ENCODE measurements around the gene HIPK3. TPM values are rescaled to one million over a fixed set of nuclear protein-coding genes. Genes with fewer than 3 reads are reported as not detected.
A peak's percentile ranks its signal among the peaks of the same experiment; 100 is the strongest.

The HIPK3 gene
- total RNA-seq, 5 donors from 2014 or later (not counting 1 experiment from before 2014, with no cell fraction given) = 47.2 to 70.2 (median 65.0) TPM

DNA sequence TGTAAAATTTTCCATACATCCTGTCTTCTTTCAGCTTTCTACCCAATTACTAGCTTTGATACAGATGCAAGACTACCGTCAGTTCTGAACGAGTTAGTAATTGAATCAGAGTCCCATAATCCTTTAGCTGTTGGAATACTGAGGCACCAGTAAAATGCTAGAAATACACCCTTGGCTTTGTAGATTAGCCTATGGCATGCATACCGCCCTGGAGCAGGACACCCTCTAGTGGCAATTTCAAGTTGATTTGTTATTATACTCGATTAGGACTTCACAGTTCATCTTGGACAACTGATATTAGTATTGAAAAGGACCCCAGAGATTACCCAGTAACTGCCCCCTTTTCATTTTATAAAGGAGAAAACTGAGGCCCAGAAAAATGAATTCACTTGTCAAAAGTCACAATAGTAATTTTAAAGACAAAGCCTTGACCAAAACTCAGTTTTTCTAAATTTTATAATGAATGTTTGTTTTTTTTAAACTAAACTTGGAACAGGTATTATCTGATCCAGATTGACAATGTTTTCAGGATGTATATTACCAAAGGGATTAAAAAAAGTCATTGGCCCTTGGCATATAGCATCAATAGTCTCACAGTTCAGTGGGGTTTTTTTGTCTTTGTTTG lies 72.6 kb downstream of the HIPK3 start:
- Histone ChIP-seq H3K27ac (ENCODE audit: low read length) (no peak overlapping the region), H3K4me3 (ENCODE audit: control insufficient read depth in 1 of 2, extremely low read depth in 1 of 2, low read length in 1 of 2) (no peak overlapping the region), H3K36me3 (ENCODE audit: control insufficient read depth in 2 of 2, extremely low read depth in 1 of 2, insufficient read depth in 1 of 2, low read length in 1 of 2) (no peaks in the 10 kb centered on the region), H3K27me3 (replicated peaks in 1 of 2; ENCODE audit: control insufficient read depth in 2 of 2, extremely low read depth in 1 of 2, insufficient read depth in 2 of 2, low read length in 1 of 2) (no peaks in the 10 kb centered on the region), H3K9me3 (no peaks in the 10 kb centered on the region), H3K4me1 (ENCODE audit: control insufficient read depth in 1 of 2, extremely low read depth in 1 of 2, insufficient read depth in 2 of 2, low read length in 2 of 2) (no peaks in the 10 kb centered on the region)
- WGBS (ENCODE audit: insufficient coverage) = 60% methylated on average over 4 of the region's 4 CpGs
- H3K4me3 Mint-ChIP-seq = no peak overlapping the region
- DNase-seq (peak in 30 of 35 experiments; percentile 11 to 72 (median 29)), ATAC-seq (replicated peaks in 1 of 4) (peak in 3 of 4 experiments; percentile 64 to 71 (median 70))
- H3K27me3 Mint-ChIP-seq = no peaks in the 10 kb centered on the region
- H3K9me3 Mint-ChIP-seq = no peaks in the 10 kb centered on the region
- ChIA-PET CTCF (interaction anchor here (0.6 to 1.7 kb wide), 14 partner anchors 9 to 413 kb away, joined by 3 to 14 read pairs (median 3); no protein-coding TSS in a partner anchor), POLR2A (interaction anchor here in 1 of 2 donors (0.7 kb wide), 1 partner anchor 399 kb away, joined by 5 read pairs; no protein-coding TSS in a partner anchor)
- peaks cover 32 to 36% (median 34%) of the 10 kb centered on the region in 3 donors for H3K4me1 Mint-ChIP-seq
- no peak overlapping the region for H3K27ac Mint-ChIP-seq
- peaks cover 12% of the 10 kb centered on the region for H3K36me3 Mint-ChIP-seq

DNA sequence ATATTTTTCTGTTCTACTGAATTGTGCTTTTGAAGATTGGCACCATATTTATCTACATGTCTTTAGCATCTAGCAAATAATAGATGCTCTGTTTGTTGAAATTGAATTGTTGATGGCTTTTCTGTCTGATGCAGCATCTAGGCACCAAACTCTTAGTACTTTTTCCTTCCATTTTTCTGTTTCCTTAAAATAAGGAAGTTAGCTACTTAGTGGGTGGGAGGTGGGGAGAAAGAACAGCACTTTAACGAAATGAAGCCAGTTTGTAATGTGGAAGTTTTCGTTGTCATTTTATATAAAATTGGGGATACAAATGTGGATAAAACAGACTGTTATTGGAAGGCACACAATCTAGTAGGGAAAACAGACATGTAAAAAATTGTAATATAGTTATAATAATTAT lies 76.6 kb downstream of the HIPK3 start:
- no peak overlapping the region for H3K4me3 ChIP-seq (ENCODE audit: control insufficient read depth in 1 of 2, extremely low read depth in 1 of 2, low read length in 1 of 2)
- no peak overlapping the region for H3K27ac ChIP-seq (ENCODE audit: low read length)
- H3K36me3 ChIP-seq (ENCODE audit: control insufficient read depth in 2 of 2, extremely low read depth in 1 of 2, insufficient read depth in 1 of 2, low read length in 1 of 2) = peaks cover 0 to 6% of the 10 kb centered on the region in 2 donors
- H3K4me1 Mint-ChIP-seq = peaks cover 5 to 12% (median 12%) of the 10 kb centered on the region in 3 donors
- WGBS (ENCODE audit: insufficient coverage) = 74% methylated on average over 2 of the region's 2 CpGs
- H3K9me3 Mint-ChIP-seq = no peaks in the 10 kb centered on the region
- H3K9me3 ChIP-seq = no peaks in the 10 kb centered on the region
- ChIA-PET POLR2A (interaction anchor here in 1 of 2 donors (0.6 kb wide), 1 partner anchor 125 kb away, joined by 4 read pairs; no protein-coding TSS in a partner anchor), CTCF (interaction anchor here in 1 of 2 donors (0.8 kb wide), 1 partner anchor 37 kb away, joined by 3 read pairs; no protein-coding TSS in a partner anchor)
- H3K27me3 ChIP-seq (replicated peaks in 1 of 2; ENCODE audit: control insufficient read depth in 2 of 2, extremely low read depth in 1 of 2, insufficient read depth in 2 of 2, low read length in 1 of 2) = no peaks in the 10 kb centered on the region
- no peak overlapping the region for H3K4me3 Mint-ChIP-seq
- ATAC-seq (replicated peaks in 1 of 4) = no peak
- no peaks in the 10 kb centered on the region for H3K27me3 Mint-ChIP-seq
- H3K27ac Mint-ChIP-seq = no peak overlapping the region
- peaks cover 12% of the 10 kb centered on the region for H3K36me3 Mint-ChIP-seq
- no peaks in the 10 kb centered on the region for H3K4me1 ChIP-seq (ENCODE audit: control insufficient read depth in 1 of 2, extremely low read depth in 1 of 2, insufficient read depth in 2 of 2, low read length in 2 of 2)
- no peak for DNase-seq

DNA sequence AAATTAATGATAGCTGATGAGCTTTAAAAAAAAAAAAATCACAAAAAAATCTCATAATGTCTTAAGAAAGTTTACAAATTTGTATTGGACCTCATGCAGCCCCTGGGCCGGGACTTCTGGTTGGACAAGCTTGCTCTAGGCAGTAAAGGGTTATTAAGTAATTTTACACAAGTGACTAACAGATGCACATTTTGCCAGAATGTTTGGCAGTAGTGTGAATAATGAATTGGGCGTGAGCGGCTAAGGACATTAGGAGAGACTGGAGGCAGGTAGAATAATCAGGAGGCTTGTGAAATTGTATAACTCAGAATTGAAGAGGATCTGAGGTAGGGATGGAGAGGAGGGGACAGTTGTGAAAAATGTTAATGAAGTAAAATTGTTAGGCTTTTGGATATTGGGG lies 77.4 kb downstream of the HIPK3 start:
- peaks cover 2 to 13% (median 10%) of the 10 kb centered on the region in 3 donors for H3K4me1 Mint-ChIP-seq
- DNase-seq (no peak), ATAC-seq (replicated peaks in 1 of 4) (no peak)
- ChIA-PET POLR2A (no interaction called here), CTCF (interaction anchor here in 1 of 2 donors (0.8 kb wide), 1 partner anchor 38 kb away, joined by 3 read pairs; no protein-coding TSS in a partner anchor)
- Histone ChIP-seq H3K27ac (ENCODE audit: low read length) (no peak overlapping the region), H3K4me1 (ENCODE audit: control insufficient read depth in 1 of 2, extremely low read depth in 1 of 2, insufficient read depth in 2 of 2, low read length in 2 of 2) (no peaks in the 10 kb centered on the region), H3K4me3 (ENCODE audit: control insufficient read depth in 1 of 2, extremely low read depth in 1 of 2, low read length in 1 of 2) (no peak overlapping the region), H3K36me3 (ENCODE audit: control insufficient read depth in 2 of 2, extremely low read depth in 1 of 2, insufficient read depth in 1 of 2, low read length in 1 of 2) (peaks cover 0 to 11% of the 10 kb centered on the region in 2 donors), H3K9me3 (no peaks in the 10 kb centered on the region), H3K27me3 (replicated peaks in 1 of 2; ENCODE audit: control insufficient read depth in 2 of 2, extremely low read depth in 1 of 2, insufficient read depth in 2 of 2, low read length in 1 of 2) (no peaks in the 10 kb centered on the region)
- H3K27ac Mint-ChIP-seq = no peak overlapping the region
- no peak overlapping the region for H3K4me3 Mint-ChIP-seq
- WGBS (ENCODE audit: insufficient coverage) = 100% methylated on average over 2 of the region's 3 CpGs
- H3K36me3 Mint-ChIP-seq = peaks cover 17% of the 10 kb centered on the region
- no peaks in the 10 kb centered on the region for H3K27me3 Mint-ChIP-seq
- no peaks in the 10 kb centered on the region for H3K9me3 Mint-ChIP-seq

DNA sequence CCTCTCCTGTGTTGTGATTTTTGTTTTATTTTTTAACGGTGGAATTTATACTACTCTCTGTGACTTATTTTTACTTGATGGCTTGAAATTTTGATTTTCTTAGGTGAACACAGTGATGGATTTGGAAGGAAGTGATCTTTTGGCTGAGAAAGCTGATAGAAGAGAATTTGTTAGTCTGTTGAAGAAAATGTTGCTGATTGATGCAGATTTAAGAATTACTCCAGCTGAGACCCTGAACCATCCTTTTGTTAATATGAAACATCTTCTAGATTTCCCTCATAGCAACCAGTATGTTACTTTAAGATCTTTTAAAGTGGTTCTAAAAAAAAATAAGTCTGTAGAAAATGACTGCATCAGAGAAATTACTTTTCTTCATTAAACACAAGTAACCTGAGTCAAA lies 82.1 kb downstream of the HIPK3 start:
- no peak overlapping the region for H3K4me3 Mint-ChIP-seq
- H3K27me3 ChIP-seq (replicated peaks in 1 of 2; ENCODE audit: control insufficient read depth in 2 of 2, extremely low read depth in 1 of 2, insufficient read depth in 2 of 2, low read length in 1 of 2) = no peaks in the 10 kb centered on the region
- no peak overlapping the region for H3K27ac ChIP-seq (ENCODE audit: low read length)
- ChIA-PET CTCF (no interaction called here), POLR2A (no interaction called here)
- H3K4me3 ChIP-seq (ENCODE audit: control insufficient read depth in 1 of 2, extremely low read depth in 1 of 2, low read length in 1 of 2) = no peak overlapping the region
- H3K27me3 Mint-ChIP-seq = no peaks in the 10 kb centered on the region
- DNase-seq (no peak), ATAC-seq (replicated peaks in 1 of 4) (no peak)
- no peaks in the 10 kb centered on the region for H3K9me3 ChIP-seq
- peaks cover 0 to 43% of the 10 kb centered on the region in 2 donors for H3K36me3 ChIP-seq (ENCODE audit: control insufficient read depth in 2 of 2, extremely low read depth in 1 of 2, insufficient read depth in 1 of 2, low read length in 1 of 2)
- WGBS (ENCODE audit: insufficient coverage) = no CpG with 5 or more reads among the region's 1 CpG
- no peaks in the 10 kb centered on the region for H3K4me1 ChIP-seq (ENCODE audit: control insufficient read depth in 1 of 2, extremely low read depth in 1 of 2, insufficient read depth in 2 of 2, low read length in 2 of 2)
- H3K4me1 Mint-ChIP-seq = peaks cover 0 to 3% (median 0%) of the 10 kb centered on the region in 3 donors
- H3K27ac Mint-ChIP-seq = peak overlapping the region in 1 of 2 donors; percentile 11
- H3K9me3 Mint-ChIP-seq = no peaks in the 10 kb centered on the region
- peaks cover 27% of the 10 kb centered on the region for H3K36me3 Mint-ChIP-seq

DNA sequence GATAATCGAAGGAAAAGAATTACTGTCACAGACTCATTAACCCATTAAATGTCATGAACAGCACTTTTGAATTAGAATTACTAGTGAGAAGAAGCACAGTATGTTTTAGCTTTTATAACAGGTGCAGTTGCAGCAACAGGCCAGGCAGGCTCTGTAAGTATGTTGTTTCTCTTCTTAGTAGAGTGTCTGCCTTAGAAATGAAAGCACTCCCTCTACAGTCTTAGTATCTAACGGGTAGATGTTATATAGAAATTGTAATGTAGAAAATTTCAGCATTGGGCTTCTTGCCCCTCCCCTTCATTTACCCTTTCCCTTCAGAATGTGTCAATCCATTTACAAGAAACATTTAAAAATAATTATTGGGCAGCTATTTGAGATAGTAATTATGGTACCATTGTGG lies 87.4 kb downstream of the HIPK3 start:
- no peak overlapping the region for H3K27ac ChIP-seq (ENCODE audit: low read length)
- no peaks in the 10 kb centered on the region for H3K27me3 Mint-ChIP-seq
- no peaks in the 10 kb centered on the region for H3K4me1 ChIP-seq (ENCODE audit: control insufficient read depth in 1 of 2, extremely low read depth in 1 of 2, insufficient read depth in 2 of 2, low read length in 2 of 2)
- no peaks in the 10 kb centered on the region for H3K9me3 Mint-ChIP-seq
- DNase-seq (no peak), ATAC-seq (replicated peaks in 1 of 4) (no peak)
- no CpG with 5 or more reads among the region's 2 CpGs for WGBS (ENCODE audit: insufficient coverage)
- H3K4me3 Mint-ChIP-seq = no peak overlapping the region
- H3K36me3 ChIP-seq (ENCODE audit: control insufficient read depth in 2 of 2, extremely low read depth in 1 of 2, insufficient read depth in 1 of 2, low read length in 1 of 2) = peaks cover 0 to 61% of the 10 kb centered on the region in 2 donors
- no peaks in the 10 kb centered on the region for H3K9me3 ChIP-seq
- no peaks in the 10 kb centered on the region for H3K4me1 Mint-ChIP-seq
- H3K36me3 Mint-ChIP-seq = peaks cover 33% of the 10 kb centered on the region
- H3K27me3 ChIP-seq (replicated peaks in 1 of 2; ENCODE audit: control insufficient read depth in 2 of 2, extremely low read depth in 1 of 2, insufficient read depth in 2 of 2, low read length in 1 of 2) = no peaks in the 10 kb centered on the region
- no peak overlapping the region for H3K4me3 ChIP-seq (ENCODE audit: control insufficient read depth in 1 of 2, extremely low read depth in 1 of 2, low read length in 1 of 2)
- ChIA-PET POLR2A (interaction anchor here in 1 of 2 donors (0.5 kb wide), 1 partner anchor 1927 kb away, joined by 3 read pairs; no protein-coding TSS in a partner anchor), CTCF (interaction anchor here in 1 of 2 donors (0.8 kb wide), 1 partner anchor 179 kb away, joined by 3 read pairs; no protein-coding TSS in a partner anchor)
- H3K27ac Mint-ChIP-seq = no peak overlapping the region

DNA sequence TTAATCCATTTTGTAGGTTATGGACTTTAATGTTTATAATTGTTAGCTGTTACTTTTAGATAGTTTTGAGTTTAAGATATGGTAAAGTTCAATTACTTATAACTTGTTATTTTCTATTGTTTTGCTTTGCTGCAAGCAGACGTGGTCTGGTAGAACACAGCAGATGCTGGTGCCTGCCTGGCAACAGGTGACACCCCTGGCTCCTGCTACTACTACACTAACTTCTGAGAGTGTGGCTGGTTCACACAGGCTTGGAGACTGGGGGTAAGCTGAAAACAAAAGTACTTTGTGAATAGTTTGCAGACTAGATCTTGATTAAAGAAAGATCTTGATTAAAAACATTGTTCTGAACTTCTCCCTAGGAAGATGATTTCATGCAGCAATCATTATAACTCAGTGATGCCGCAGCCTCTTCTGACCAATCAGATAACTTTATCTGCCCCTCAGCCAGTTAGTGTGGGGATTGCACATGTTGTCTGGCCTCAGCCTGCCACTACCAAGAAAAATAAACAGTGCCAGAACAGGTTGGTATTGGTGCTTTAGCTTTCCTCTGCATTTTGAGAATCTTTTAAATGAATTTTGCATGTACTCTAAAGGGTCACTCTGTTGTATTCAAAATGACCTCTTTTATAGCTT lies 90.4 kb downstream of the HIPK3 start:
- Histone ChIP-seq H3K4me1 (ENCODE audit: control insufficient read depth in 1 of 2, extremely low read depth in 1 of 2, insufficient read depth in 2 of 2, low read length in 2 of 2) (no peaks in the 10 kb centered on the region), H3K27me3 (replicated peaks in 1 of 2; ENCODE audit: control insufficient read depth in 2 of 2, extremely low read depth in 1 of 2, insufficient read depth in 2 of 2, low read length in 1 of 2) (no peaks in the 10 kb centered on the region), H3K9me3 (no peaks in the 10 kb centered on the region), H3K27ac (ENCODE audit: low read length) (no peak overlapping the region), H3K4me3 (ENCODE audit: control insufficient read depth in 1 of 2, extremely low read depth in 1 of 2, low read length in 1 of 2) (no peak overlapping the region), H3K36me3 (ENCODE audit: control insufficient read depth in 2 of 2, extremely low read depth in 1 of 2, insufficient read depth in 1 of 2, low read length in 1 of 2) (peaks cover 0 to 65% of the 10 kb centered on the region in 2 donors)
- peak in 1 of 35 experiments; percentile 25 for DNase-seq
- ChIA-PET CTCF (no interaction called here), POLR2A (interaction anchor here in 1 of 2 donors (0.6 kb wide), 1 partner anchor 9 kb away, joined by 3 read pairs; no protein-coding TSS in a partner anchor)
- ATAC-seq (replicated peaks in 1 of 4) = no peak
- no peaks in the 10 kb centered on the region for H3K27me3 Mint-ChIP-seq
- peaks cover 44% of the 10 kb centered on the region for H3K36me3 Mint-ChIP-seq
- H3K27ac Mint-ChIP-seq = no peak overlapping the region
- WGBS (ENCODE audit: insufficient coverage) = no CpG with 5 or more reads among the region's 2 CpGs
- no peak overlapping the region for H3K4me3 Mint-ChIP-seq
- no peaks in the 10 kb centered on the region for H3K4me1 Mint-ChIP-seq
- H3K9me3 Mint-ChIP-seq = no peaks in the 10 kb centered on the region

All from T-cell (primary cell).